GM19240 (cell line): Measurements from ENCODE around the gene CRELD2.

ENCODE experiments used
- DNase-seq: peaks from one replicate; pipeline ENCODE4 v3.0.0; 2011; ENCODE audit warnings: low spot score; ENCODE audit not compliant: insufficient read length

CRELD2 gene

DNA sequence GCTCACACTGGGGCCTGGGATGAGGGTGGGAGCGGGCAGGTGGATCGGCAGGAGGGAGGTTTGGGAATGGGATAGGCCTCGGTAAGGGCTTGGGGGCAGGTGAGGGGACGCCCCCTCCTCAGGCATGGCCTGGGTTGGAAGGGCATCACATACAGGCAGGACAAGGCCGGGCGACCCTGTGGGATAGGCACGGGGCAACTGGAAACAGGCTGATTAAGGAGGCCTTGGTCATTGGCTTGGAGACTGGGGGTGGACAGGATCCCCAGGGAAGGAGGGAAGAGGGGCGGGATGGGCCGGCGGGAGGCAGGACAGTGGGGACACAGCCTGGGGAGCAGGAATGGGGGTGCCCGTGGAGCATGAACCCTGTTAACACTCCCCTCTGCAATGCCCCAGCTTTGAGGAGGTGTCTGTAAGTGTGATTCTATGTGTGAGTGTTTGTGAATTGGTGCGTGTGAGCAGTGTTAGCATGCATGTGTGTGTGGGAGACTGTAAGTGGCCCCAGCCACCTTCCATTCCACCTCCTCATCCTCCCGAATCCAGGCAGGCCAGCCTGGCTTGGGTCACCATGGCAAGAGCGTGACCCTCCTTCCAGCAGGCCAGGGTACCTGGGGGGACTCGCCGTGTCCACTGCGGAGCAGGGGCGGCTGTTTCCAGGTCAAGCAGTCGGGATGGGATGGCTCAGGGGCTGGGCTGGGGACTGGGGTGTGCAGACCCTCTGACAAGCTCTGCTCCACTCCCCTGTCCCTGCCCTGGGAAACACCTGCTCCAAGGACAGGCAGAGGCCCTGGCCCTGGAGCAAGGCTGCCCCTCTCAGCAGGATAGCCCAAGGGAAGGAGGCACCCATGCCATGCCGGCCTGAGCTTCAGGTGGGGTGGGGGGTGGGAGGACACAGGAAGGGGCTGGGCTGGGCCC is 38.7 kb downstream of the CRELD2 start:
- DNase-seq, result no peak

DNA sequence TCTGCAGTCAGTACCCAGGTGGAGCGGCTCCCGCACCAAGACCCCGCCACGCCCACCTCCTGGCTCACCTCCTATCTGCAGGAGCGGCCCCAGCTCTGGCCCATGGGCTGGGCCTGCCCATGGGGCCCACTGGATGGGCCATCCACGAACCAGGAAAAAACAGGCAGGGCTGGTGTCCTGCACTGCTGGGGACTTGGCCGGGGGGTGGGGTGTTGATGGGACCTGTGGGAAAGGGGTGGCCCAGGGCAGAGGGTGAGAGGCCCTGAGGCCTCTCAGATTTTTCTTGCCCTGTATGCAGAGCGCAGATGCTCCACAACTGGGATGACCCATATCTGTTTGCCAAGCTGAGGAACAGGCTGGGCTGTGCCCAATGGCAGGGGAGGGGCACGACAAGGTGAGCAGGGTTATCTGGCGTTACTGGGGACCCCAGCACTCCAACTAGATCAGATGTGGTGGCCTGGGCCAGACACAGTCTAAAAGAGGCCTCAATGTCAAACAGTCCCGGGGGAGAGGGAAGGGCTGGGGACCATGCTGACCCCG is 39.5 kb downstream of the CRELD2 start:
- no peak for DNase-seq

DNA sequence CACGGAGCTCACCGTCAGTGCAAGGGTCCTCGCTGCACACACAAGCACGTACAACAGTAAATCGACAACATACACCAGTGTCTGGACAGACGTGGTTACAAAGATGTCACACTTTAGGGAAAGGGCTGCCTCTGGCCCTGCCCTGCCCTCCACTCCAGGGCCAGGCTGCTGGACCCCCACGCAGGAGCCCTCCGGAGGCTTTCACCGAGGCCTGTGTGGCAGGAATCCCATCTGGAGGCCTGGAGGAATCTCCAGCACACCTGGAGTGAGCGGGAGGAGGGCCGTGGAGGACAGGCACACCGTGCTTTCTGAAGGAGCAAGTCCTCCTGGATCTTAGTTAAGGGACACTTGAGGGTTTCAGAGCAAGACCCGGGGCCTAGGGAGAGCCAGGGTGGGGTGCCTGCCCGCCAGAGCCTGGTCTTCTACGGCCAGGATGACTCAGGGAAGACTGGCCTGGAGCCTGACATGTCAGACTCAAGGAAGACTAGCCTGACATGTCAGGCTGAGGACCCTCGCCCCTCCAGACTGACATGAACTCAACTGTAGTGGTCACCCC is 40.0 kb downstream of the CRELD2 start:
- no peak for DNase-seq

DNA sequence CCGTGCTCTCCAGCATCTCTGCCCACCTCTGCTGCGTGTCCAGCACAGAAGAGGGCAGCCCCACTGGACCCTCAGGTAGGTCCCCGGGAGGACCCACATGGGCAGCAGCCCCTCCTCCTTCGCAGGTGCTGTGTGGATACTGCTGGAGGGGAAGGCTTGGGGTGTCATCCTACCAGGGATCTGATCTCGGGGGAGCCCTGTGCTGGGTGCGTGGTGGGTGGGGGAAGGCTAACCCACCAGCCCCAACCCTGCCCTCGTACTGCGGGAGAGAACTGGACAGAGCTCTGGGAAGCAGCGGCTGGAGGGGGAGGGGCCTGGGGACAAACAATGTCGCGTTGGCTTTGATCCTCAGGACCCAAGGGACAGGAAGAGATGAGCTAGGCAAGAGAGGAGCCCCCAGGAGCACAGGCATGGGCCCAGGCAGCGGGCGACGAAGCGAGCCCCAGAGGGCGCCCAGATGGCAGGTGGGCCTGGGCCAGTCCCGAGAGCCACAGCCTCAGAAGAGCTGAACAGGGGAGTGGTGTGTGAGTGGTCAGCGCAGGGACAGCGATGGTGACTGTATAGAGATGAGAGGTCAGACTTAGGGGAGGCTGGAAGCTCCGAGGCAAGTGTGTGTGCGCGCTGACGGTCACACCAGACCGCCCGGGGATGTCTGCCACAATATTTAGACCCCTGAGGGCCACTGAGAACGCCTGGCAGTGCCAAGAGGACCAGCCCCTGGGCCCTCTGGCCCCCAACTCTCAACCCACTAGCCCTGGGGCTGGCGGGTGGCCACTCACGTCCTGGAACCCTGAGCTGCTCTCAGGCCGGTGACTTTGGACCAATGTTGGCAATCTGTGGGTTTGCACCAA is 40.7 kb downstream of the CRELD2 start:
- no peak for DNase-seq

DNA sequence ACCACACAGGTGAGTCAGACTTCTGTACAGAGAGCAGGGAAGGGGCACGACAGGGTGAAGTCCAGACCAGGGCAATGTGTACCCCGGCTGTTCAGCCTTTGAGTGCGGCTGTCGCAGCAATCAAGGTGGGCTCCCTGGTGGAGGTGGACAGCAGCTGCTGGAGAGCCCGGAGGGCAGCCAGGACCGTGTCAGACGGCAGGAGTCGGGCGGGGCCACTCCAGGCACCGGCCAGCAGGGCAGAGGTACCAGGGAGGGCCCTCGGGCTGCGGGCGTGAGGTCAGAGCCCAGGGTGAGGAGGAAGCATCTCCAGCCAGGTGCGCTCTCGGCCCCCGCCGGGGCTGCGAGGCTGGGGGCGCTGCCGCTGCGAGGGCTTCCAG is 41.3 kb downstream of the CRELD2 start:
- DNase-seq, result no peak

DNA sequence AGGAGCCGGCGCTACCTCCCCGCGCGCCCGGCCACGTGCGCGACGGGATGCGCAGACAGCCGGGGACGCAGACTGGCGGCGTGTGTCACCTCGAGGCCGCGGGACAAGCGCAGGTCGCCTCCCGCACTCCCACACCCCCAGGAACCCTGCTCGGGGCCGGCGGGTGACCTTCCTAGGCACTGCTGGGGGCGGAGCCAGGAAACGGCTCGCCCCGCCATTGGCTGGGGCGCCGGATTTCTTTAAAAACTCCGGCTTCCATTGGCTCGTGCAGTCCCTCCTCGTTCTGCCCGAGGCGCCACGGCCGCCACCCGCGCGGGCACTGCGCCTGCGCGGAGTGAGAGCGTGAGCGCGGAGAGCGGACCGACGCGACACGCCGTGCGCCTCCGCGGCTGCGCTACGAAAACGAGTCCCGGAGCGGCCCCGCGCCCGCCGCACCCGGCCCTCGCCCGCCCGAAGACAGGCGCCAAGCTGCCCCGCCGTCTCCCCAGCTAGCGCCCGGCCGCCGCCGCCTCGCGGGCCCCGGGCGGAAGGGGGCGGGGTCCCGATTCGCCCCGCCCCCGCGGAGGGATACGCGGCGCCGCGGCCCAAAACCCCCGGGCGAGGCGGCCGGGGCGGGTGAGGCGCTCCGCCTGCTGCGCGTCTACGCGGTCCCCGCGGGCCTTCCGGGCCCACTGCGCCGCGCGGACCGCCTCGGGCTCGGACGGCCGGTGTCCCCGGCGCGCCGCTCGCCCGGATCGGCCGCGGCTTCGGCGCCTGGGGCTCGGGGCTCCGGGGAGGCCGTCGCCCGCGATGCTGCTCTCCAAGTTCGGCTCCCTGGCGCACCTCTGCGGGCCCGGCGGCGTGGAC is 41.9 kb downstream of the CRELD2 start, which contains the start of gene PIM3:
Gene PIM3 (plus strand): TSS at position 614 of the 846 bp plus-strand sequence. CDS start 176 bp downstream, at position 790.
- DNase-seq, result peak; percentile 100

DNA sequence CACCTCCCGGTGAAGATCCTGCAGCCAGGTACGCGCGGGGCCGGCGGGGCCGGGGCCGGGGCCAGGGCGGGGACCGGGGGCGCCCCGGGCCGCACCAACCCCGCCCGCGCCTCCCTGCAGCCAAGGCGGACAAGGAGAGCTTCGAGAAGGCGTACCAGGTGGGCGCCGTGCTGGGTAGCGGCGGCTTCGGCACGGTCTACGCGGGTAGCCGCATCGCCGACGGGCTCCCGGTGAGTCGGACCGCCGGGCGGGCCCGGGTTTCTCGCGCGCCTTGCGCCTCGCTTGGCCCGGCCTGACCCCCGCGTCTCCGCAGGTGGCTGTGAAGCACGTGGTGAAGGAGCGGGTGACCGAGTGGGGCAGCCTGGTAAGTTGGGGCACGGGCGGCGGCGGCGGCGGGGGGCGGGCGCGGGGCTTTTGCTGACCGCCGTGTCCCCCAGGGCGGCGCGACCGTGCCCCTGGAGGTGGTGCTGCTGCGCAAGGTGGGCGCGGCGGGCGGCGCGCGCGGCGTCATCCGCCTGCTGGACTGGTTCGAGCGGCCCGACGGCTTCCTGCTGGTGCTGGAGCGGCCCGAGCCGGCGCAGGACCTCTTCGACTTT is 42.7 kb downstream of the CRELD2 start:
- DNase-seq, result no peak

DNA sequence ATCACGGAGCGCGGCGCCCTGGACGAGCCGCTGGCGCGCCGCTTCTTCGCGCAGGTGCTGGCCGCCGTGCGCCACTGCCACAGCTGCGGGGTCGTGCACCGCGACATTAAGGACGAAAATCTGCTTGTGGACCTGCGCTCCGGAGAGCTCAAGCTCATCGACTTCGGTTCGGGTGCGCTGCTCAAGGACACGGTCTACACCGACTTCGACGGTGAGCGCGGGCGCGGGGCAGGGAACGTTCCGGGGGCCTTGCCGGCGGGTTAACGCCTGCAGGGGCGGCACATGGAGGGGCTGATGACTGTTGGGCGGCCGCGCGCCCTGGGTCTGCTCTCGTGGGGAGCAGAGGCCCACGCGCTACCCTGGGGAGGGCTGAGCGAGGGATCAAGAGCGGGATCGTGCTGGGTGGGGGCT is 43.2 kb downstream of the CRELD2 start:
- no peak for DNase-seq

DNA sequence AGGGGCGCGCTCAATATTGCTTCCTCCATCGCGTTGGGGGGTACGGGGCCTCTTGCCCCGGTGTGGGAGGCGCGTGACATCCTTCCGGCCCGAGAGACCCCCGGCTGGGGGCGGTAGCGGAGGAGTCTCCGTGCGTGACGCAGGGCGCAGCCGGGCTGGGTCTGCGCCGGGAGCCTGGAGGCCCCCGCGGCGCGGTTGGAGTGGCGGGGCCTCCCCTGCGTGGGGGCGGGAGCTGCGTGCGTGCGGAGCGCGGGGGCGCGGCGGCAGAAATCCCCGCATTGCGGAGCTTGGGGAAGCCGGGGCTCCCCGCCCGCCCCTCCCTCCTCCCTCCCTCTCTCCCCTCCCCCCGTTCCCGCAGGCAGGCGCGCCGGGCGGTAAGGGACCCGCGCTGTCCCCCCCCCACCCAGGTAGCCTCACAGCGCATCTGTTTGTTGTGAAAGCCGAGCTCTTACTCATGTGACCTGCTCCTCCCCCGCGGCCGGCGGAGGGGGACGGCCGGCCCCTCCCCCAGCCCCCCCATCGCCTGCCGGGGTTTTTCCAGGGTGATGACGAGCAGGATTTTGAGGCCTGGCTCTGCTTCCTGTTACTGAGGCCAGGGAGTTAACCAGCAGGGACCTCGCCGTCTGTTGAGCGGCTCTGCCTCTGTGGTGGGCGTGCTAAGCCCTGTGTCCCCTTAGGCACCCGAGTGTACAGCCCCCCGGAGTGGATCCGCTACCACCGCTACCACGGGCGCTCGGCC is 43.7 kb downstream of the CRELD2 start:
- DNase-seq, result peak; percentile 58

DNA sequence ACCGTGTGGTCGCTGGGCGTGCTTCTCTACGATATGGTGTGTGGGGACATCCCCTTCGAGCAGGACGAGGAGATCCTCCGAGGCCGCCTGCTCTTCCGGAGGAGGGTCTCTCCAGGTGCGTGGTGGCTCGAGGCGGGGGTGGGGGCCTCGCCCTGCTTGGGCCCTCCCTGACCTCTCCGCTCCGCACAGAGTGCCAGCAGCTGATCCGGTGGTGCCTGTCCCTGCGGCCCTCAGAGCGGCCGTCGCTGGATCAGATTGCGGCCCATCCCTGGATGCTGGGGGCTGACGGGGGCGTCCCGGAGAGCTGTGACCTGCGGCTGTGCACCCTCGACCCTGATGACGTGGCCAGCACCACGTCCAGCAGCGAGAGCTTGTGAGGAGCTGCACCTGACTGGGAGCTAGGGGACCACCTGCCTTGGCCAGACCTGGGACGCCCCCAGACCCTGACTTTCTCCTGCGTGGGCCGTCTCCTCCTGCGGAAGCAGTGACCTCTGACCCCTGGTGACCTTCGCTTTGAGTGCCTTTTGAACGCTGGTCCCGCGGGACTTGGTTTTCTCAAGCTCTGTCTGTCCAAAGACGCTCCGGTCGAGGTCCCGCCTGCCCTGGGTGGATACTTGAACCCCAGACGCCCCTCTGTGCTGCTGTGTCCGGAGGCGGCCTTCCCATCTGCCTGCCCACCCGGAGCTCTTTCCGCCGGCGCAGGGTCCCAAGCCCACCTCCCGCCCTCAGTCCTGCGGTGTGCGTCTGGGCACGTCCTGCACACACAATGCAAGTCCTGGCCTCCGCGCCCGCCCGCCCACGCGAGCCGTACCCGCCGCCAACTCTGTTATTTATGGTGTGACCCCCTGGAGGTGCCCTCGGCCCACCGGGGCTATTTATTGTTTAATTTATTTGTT is 44.6 kb downstream of the CRELD2 start:
- no peak for DNase-seq

DNA sequence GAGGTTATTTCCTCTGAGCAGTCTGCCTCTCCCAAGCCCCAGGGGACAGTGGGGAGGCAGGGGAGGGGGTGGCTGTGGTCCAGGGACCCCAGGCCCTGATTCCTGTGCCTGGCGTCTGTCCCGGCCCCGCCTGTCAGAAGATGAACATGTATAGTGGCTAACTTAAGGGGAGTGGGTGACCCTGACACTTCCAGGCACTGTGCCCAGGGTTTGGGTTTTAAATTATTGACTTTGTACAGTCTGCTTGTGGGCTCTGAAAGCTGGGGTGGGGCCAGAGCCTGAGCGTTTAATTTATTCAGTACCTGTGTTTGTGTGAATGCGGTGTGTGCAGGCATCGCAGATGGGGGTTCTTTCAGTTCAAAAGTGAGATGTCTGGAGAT is 45.2 kb downstream of the CRELD2 start:
- no peak for DNase-seq

DNA sequence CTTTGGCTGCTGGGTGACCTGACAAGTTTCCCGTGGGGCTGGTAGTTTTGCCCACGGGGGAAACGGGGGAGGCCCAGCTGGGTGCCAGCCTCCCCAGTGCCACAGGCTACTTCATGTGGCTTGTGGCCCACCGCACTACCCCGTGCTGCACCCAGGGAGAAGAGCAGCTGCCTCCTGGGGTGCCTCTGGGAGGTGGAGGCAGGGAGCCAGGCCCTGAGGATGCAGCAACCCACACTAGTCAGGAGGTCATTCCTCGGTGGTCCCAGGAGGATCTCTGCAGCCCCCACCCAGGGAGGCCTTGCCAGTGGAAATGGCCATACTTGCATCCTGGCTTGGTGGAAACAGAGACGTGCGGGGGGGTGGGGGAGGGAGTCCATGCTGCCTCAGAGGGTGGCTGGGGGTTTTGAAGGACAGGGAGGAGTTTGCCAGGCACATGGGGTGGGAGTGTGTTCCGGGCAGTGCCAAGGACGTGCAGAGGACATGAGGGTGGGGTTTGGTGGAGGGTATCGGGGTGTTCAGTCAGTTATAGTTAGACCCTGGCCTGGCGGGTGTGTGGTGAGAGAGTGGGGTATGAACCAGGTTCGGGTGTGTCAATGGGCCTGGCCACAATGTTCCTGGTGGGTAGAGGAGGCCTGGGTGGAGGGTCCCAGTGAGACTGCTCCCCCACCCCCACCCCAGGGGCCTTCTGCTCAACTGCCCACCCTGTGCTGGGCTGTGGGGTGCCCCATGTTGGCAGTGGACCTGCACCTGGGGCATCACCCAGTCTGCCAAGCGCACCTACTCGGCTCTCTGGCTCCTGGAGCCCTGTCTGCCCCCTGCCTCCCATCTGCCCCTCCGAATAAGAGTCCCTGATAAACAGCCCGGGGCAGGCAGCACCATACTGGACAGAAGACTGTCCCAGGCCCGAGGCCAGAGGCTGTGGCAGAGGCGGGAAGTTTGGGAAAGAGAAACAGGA is 46.0 kb downstream of the CRELD2 start:
- DNase-seq, result no peak

DNA sequence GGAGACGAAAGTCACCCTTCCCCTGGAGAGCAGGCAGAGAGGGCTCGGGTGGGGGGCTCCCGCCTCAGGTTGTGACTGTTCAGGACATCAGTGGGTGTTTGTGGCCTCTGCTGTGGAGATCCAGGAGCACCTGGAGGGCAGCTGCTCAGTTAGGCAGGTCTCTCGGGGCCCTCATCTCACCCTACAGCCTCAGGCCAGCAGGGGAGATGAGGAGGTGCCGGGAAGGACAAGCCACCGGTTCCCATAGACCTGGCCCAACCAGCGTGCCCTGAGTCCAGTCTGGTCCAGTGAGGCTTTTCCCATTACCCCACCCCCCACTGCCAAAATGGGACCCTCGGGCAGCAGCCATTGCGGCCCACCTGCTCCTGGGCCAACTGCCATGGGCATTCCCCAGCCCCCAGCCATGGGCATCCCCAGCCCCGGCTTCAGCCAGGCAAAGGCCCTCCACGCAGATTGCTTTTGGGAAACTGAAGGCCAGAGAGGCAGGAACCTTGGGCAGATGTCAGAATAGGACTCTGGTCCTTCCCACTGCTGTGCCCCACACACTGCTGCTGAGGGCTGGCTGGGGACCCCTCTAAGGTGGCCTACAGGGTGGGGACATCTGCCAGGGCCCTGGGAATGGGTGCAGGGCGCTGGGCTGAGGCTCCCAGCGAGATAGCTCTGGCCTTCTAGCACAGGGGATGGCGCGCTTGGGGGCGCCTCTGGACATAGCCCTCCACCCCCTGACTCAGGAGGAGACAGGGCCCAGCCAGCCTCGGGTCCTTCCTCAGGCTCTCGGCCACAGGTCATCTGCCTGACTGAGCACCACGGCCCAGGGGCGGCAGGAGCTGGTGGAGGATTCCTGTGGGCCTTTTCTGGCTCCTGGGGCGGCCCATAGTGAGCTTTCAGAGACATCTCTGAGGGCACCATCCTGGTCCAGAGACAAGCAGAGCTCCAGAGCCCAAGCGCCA is 46.9 kb downstream of the CRELD2 start:
- DNase-seq, result no peak

DNA sequence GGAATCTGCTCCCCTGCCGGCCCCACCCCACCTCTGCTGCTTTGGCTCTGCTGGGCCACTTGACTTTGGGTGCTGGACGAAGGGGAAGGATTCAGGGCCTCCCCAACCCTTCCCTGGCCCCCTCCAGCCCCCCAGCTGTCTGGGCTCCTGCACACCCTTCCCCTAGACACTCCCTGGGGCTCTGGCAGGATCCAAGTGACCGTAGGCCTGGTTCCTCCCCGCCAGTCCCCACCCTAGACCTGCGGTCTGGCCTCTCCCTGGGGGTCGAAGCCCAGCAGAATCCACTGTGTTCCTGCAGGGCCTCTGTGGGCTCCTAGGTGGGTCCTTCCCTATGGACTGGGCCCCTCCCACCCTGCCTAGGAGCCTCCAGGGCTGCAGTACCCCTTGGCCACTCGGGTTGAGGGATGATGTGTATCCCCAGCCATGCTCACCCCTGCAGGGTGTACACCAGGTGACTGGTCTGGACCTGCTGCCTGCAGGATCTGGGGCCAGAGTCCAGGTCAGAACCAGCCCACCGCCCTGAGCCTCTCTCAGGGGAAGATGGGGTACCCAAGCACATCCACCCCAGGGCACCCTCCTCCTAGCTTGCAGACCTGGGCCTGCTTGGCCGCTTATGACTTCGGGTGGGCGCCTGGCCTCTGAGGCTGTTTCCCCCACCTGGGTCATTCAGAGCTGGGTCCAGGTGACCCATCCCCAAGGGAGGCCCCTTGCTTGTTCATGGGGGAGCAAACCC is 47.8 kb downstream of the CRELD2 start:
- no peak for DNase-seq

DNA sequence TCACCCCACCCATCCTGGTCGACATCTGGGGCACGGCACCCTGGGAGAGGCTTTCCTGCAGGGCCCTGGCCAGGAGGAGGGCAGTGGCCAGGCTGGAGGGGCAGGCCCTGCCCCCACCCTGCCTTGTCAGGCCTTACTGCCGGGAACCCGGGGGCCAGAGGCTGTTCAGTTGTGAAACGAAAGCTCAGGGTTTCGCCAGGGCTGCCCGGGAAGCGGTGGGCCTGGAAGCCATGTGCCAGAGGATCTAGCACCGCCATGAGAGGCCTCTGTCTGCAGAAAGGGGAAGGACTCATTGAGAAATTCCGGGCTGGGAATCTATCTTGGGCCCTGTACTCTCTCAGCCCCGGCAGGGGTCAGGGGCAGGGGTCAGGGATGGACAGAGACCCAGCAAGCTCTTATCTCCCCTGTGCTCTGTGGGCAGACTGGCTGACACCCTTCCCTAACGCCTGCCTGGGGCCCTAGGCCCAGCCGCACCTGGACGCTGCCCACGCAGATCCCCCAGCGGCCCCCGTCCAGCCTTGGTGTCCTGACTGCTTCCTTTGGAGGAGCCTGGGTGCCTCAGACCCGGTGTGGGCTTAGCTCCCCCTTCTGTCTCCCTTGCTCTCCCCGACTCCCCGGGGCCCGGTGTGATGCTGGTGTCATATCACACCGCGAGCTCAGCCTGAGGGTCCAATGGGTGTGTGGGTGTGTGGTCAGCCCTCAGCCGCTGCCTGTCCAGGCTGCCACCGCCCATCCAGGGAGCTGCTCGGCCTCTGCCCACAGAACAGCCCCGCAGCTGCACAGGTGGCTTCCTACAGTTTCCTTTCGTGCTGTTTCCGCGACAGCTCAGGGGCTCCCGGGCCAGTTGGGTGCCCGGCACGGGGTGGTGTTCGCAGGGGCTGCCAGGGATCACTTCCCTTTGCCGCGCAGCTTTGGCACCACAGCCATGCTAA is 48.6 kb downstream of the CRELD2 start:
- DNase-seq, result no peak
